Activated CD8-positive, alpha-beta memory T cell treated with anti-CD3 and anti-CD28 coated beads, Interleukin-2, amount 50 U/mL, for 4 hours (primary cell): ENCODE data around the gene PTPRF.

Experiments
- DNase-seq: peaks from one replicate; pipeline ENCODE4 v3.0.0-alpha.2; 2020

Gene PTPRF

GRCh38 chr1:43556782-43557181, 26.1 kb downstream of the PTPRF start:
- no peak for DNase-seq

- DNase-seq, result no peak
Observed at GRCh38 chr1:43557744-43558245, 27.1 kb downstream of the PTPRF start.

GRCh38 chr1:43558346-43558841, 27.7 kb downstream of the PTPRF start:
- no peak for DNase-seq

- DNase-seq, result no peak
Observed at GRCh38 chr1:43559714-43560113, 29.0 kb downstream of the PTPRF start.

GRCh38 chr1:43560286-43560685, 29.6 kb downstream of the PTPRF start:
- DNase-seq, result no peak

GRCh38 chr1:43563876-43564539, 33.3 kb downstream of the PTPRF start:
- no peak for DNase-seq

GRCh38 chr1:43564551-43565348, 34.1 kb downstream of the PTPRF start:
- DNase-seq, result no peak

GRCh38 chr1:43565600-43566360, 35.1 kb downstream of the PTPRF start:
- peak; percentile 26 for DNase-seq

GRCh38 chr1:43566382-43567044, 35.8 kb downstream of the PTPRF start:
- DNase-seq, result no peak

GRCh38 chr1:43569175-43569574, 38.5 kb downstream of the PTPRF start:
- no peak for DNase-seq

- no peak for DNase-seq
Observed at GRCh38 chr1:43570277-43570676, 39.6 kb downstream of the PTPRF start.

GRCh38 chr1:43570715-43571114, 40.0 kb downstream of the PTPRF start:
- no peak for DNase-seq

GRCh38 chr1:43572084-43572483, 41.4 kb downstream of the PTPRF start:
- DNase-seq, result no peak

- no peak for DNase-seq
Observed at GRCh38 chr1:43572538-43572937, 41.9 kb downstream of the PTPRF start.

- DNase-seq, result no peak
Observed at GRCh38 chr1:43573066-43573800, 42.5 kb downstream of the PTPRF start.

- DNase-seq, result no peak
Observed at GRCh38 chr1:43576521-43576920, 45.8 kb downstream of the PTPRF start.

GRCh38 chr1:43577655-43578542, 47.2 kb downstream of the PTPRF start:
- DNase-seq, result no peak

GRCh38 chr1:43580039-43580438, 49.4 kb downstream of the PTPRF start:
- DNase-seq, result no peak

- peak; percentile 26 for DNase-seq
Observed at GRCh38 chr1:43582162-43582566, 51.5 kb downstream of the PTPRF start.

- DNase-seq, result no peak
Observed at GRCh38 chr1:43583058-43583457, 52.4 kb downstream of the PTPRF start.

- no peak for DNase-seq
Observed at GRCh38 chr1:43584204-43584603, 53.5 kb downstream of the PTPRF start.
